ENCODE data around the gene SMPD1. TPM values are rescaled to one million over a fixed set of nuclear protein-coding genes. Genes with fewer than 3 reads are reported as not detected.

Gene SMPD1
- total RNA-seq, 1 experiment from 2014 or later = 2.8 TPM

DNA sequence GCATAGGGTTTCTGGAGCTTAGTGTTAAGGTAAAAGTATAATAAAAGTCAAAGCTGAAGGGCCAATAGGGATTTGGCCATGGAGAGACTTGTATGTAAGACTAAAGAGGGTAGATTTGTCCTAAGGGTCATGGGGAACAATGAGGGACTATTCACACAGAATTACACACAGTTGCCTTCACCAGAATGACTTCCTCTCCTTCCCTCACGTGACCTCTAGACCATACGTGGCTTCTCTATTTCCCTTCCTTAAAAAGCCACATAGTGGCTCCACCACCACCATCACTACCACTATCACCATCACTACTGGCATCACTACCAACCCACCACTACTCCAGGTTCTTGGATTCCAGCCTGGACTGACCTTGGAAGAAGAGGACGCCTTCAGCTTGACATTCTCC, 47.7 kb downstream of the SMPD1 start:
- no peaks in the 10 kb centered on the region for H3K9me3 ChIP-seq (ENCODE audit: control insufficient read depth in 1 of 2, insufficient read depth in 1 of 2, low read depth in 1 of 2, low read length in 2 of 2)
- H3K9me2 ChIP-seq (ENCODE audit: insufficient read depth) = no peaks in the 10 kb centered on the region
- no peak overlapping the region for H3K27ac ChIP-seq (ENCODE audit: low read depth, low read length)
- ATAC-seq (no peak), DNase-seq (ENCODE audit: low read depth, low spot score) (no peak)
- TF ChIP-seq MAX (IDR thresholded peaks at IDR 0.05) = no peak
- no peak for TF ChIP-seq SRF (IDR thresholded peaks at IDR 0.05; ENCODE audit: low read depth)
- no peak for TF ChIP-seq ATF3 (IDR thresholded peaks at IDR 0.05)
- no peak for TF ChIP-seq CEBPB (IDR thresholded peaks at IDR 0.05; ENCODE audit: low read depth)
- no peak for TF ChIP-seq TCF7L2 (IDR thresholded peaks at IDR 0.05; ENCODE audit: borderline replicate concordance, extremely low read depth, insufficient read depth, insufficient read length)
- TF ChIP-seq, protein P1, sequence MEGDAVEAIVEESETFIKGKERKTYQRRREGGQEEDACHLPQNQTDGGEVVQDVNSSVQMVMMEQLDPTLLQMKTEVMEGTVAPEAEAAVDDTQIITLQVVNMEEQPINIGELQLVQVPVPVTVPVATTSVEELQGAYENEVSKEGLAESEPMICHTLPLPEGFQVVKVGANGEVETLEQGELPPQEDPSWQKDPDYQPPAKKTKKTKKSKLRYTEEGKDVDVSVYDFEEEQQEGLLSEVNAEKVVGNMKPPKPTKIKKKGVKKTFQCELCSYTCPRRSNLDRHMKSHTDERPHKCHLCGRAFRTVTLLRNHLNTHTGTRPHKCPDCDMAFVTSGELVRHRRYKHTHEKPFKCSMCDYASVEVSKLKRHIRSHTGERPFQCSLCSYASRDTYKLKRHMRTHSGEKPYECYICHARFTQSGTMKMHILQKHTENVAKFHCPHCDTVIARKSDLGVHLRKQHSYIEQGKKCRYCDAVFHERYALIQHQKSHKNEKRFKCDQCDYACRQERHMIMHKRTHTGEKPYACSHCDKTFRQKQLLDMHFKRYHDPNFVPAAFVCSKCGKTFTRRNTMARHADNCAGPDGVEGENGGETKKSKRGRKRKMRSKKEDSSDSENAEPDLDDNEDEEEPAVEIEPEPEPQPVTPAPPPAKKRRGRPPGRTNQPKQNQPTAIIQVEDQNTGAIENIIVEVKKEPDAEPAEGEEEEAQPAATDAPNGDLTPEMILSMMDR (IDR thresholded peaks at IDR 0.05 in 2 of 3, conservative IDR thresholded peaks at IDR 0.05 in 1 of 3; ENCODE audit: borderline replicate concordance in 1 of 3, insufficient read depth in 1 of 3, low read depth in 2 of 3, low read length in 2 of 3) = no peak
- no peak for TF ChIP-seq EZH2 (IDR thresholded peaks at IDR 0.05)
- no peak for TF ChIP-seq EZH2phosphoT487 (IDR thresholded peaks at IDR 0.05; ENCODE audit: borderline replicate concordance)
- no peak for TF ChIP-seq SP1 (IDR thresholded peaks at IDR 0.05; ENCODE audit: low read depth)
- no peak for TF ChIP-seq JUND (IDR thresholded peaks at IDR 0.05)
- TF ChIP-seq ZBTB33 (IDR thresholded peaks at IDR 0.05; ENCODE audit: extremely low read depth, insufficient replicate concordance, low read length) = no peak
- no peak for TF ChIP-seq ZNF274 (IDR thresholded peaks at IDR 0.05; ENCODE audit: low read depth, low read length)
- TF ChIP-seq CBX3 (IDR thresholded peaks at IDR 0.05; ENCODE audit: low read depth) = no peak
- no peak for TF ChIP-seq SIN3A (IDR thresholded peaks at IDR 0.05; ENCODE audit: low read depth)
- no peak for TF ChIP-seq EGR1 (IDR thresholded peaks at IDR 0.05; ENCODE audit: low read depth)
- no peak for TF ChIP-seq YY1 (IDR thresholded peaks at IDR 0.05; ENCODE audit: extremely low read depth, insufficient replicate concordance, low read depth, low read length)
- TF ChIP-seq POLR2A (IDR thresholded peaks at IDR 0.05; ENCODE audit: borderline replicate concordance, extremely low read depth, insufficient read depth, insufficient read length) = no peak
- H4K20me1 ChIP-seq (ENCODE audit: insufficient read depth) = no peaks in the 10 kb centered on the region
- no peak overlapping the region for H3K4me3 ChIP-seq (replicated peaks in 1 of 2; ENCODE audit: low read depth in 1 of 2, low read length in 2 of 2)
- H2AFZ ChIP-seq (ENCODE audit: low read depth, low read length, poor library complexity, severe bottlenecking) = no peak overlapping the region
- intact Hi-C loops (cut with micrococcal nuclease) = no loop called here
- BruUV-seq (replicated peaks) = no TSS peak
- ChIA-PET CTCF (interaction anchor here (0.7 to 2.4 kb wide), 9 partner anchors 14 to 319 kb away, joined by 3 to 26 read pairs (median 3); partner anchors contain the start of genes APBB1 and TIMM10B), POLR2A (no interaction called here), RAD21 (ENCODE audit: low non-redundant PET in 1 of 2, low total read pairs in 2 of 2, uncharacterized antibody in 2 of 2, unreplicated experiment in 2 of 2) (interaction anchor here (0.6 to 1.7 kb wide), 2 partner anchors 59 to 230 kb away, joined by 3 to 7 read pairs; no protein-coding TSS in a partner anchor)
- H3K79me2 ChIP-seq (ENCODE audit: insufficient read depth, low read length) = no peaks in the 10 kb centered on the region
- no peak overlapping the region for H3K9ac ChIP-seq (ENCODE audit: low read length)
- peaks cover 0 to under 1% of the 10 kb centered on the region in 2 experiments; a peak in 1 of 4 replicates for H3K4me1 ChIP-seq (ENCODE audit: control insufficient read depth in 1 of 2, insufficient read depth in 2 of 2, low read length in 2 of 2)
- H3K4me2 ChIP-seq (ENCODE audit: low read length) = no peak overlapping the region
- no peaks in the 10 kb centered on the region for H3K27me3 ChIP-seq (ENCODE audit: insufficient read depth, low read length)
- H3K36me3 ChIP-seq (ENCODE audit: control insufficient read depth in 1 of 2, insufficient read depth in 2 of 2, low read length in 2 of 2) = no peaks in the 10 kb centered on the region

Data from HCT116 (cell line).